KG1 (cell line): ENCODE results near the gene MYRIP.
"Not testable (repeated sequence)": the region's sequence is repeated elsewhere in the genome, so short reads cannot be mapped to it uniquely, and the experiment has no call there.

ENCODE experiments used
- DNase-seq: peaks from one replicate; lab custom pipeline; 2025; lab: John Stamatoyannopoulos, UW

Gene MYRIP

DNA sequence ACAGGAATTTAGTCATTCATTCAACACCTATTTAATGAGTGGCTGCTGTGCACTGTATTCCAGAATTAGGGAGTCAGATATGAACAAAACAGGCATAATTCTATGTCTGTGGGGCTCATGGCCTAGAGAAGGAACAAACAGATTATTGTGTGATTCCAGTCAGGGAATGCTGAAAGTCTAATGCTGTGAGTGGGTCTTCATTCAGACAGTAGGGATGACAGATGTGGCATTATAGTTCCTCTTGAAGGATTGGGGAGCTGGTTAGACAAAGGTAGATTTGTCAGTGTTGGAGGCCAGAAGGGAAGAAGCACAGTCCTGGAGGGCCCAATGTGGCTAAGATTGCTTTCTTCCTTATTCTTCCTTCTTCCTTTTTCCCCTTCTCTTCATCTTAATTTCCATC is 273.7 kb downstream of the MYRIP start:
- DNase-seq, result no peak

DNA sequence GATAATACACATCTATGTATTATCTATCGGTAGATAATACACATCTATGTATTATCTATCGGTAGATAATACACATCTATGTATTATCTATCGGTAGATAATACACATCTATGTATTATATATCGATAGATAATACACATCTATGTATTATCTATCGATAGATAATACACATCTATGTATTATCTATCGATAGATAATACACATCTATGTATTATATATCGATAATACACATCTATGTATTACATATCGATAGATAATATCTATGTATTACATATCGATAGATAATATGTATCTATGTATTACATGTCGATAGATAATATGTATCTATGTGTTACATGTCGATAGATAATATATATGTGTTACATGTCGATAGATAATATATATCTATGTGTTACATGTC is 275.0 kb downstream of the MYRIP start:
- not testable (repeated sequence) for DNase-seq

DNA sequence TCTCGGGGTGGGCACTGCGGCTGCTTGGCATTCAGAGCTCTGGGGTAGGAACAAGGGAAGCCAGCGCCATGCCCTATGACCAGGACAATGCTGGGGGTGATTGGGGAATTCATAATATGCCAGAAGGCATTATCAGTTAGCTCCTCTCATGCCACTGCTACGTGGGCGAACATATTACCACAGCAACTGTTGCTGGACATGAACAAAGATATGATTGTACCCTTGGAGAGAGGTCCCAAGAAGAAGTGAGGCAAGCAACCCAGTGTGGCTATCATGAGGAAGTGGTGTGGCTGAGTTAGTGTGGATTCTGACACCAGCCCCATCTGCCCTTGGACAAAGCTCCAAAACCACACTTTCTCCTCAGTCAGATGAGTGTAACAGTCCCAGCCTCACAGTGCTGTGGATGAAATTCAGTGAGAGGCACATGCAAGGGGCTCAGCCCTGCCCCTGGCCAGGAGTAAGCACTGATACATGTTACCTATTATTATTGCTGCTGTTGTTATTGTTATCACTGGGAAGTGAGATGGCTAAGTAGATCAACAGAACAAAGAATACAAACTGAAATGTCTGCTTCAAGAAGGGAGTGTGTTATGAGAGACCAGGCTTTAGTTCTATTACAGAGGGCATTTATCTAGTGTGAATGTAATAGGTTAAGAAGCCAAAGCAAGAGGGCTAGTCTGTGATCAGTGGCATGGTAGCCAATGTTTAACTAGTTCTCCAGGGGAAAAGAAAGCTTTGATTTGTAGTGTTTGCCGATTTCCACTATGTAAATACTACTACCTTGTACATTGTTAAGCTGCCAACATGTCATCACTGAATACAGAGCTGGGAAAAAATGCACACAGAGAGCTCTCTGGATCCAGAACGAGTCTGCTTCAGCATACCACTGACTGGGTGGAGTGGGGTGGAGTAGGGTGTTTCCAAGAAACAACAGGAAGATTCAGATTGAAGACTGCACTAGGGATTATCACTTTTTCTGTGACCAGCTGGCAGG is 277.8 kb downstream of the MYRIP start:
- DNase-seq, result no peak

DNA sequence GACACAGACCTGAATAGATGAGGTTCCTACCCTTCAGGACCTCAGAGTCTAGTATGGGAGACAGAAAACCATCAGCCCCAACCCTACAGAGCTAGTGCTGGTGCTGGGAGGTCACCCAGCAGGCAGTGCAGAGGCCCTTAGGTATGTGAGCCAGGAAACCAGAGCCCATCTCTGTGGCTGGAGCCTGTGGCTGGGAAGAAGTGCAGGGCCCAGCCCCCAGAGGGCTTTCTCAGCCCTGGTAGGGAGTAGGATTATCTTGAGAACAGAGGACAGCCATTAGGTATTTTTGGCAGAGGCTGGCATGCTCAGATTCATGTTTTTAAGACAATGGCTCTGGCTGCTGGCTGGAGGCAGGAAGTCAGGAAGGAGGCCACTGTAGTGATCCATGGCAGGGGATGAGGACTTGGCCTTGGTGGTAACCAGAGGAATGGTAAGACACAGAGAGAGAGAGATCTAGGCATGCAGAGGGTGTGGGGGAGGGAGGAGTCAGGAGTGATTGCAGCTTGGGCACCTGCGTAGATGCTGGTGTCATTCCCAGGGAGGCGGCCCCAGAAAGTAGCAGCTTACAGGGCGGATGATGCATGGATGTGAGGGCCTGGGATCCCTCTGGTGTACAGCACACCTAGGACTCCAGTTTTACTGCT is 279.2 kb downstream of the MYRIP start:
- no peak for DNase-seq

DNA sequence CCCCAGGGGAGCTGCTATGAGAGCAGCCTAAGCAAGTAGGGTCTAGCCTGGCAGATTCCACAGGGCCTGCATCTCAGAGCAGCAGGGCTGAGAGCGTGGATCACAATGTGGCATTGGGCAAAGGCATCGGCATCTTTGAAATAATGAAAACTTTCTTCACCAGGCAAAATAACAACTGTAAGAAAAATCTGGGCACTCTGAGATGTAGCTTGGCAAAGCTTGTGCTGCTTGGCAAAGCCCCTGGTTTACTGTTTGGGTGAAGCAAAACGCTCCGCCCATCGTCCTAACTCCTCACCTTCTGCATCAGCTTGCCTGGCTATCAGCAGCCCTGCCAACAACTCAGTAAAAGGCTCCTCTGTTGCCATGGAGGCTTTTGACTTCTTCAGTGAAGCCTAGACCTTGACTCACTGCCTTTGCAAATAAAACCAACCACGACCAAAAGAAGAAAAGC is 287.3 kb downstream of the MYRIP start:
- no peak for DNase-seq

DNA sequence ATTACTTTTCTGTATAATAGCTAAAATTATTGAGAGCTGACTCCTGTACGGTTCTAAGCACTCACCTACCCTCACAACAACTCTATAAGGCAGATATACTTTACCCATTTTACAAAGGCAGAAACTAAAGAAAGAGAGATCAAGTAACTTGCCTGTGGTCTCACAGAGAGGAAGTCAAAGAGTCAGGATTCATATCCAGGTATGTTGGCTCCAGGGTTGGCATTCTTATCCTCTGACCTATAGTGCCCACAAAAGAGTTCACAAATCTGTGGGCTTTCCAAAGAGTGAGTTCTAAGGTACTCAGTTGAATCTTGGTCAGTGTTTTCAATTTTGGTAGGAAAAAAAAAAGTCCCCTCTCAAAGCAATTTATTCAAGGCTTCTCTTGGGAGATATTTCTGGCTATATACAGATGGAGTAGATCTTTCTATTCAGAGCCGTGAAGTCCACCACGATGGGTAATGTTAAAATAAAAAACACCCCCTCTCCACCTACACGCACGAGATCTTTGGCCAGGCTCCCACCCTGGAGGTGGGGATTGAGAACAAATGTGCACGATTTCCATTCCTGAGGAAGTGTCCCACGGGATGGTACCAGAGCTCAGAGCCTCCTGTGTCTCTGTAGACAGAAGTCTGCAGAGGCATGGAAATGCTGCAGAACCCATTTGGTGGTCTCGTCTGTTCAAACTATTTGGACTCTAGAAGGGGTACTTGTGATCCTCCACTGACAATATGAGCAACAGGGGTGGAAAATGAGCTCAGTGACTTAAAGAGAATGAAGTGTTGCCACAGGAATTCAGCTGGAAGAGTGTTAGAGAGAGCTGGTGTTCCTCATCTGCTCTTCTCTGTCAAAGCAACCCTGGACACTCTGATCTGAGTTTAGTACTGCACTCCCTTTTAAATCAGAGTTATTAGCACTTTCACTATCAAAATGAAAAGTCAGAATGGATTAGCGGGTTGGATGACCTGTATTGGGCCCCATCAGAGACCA is 288.0 kb downstream of the MYRIP start:
- DNase-seq, result no peak

DNA sequence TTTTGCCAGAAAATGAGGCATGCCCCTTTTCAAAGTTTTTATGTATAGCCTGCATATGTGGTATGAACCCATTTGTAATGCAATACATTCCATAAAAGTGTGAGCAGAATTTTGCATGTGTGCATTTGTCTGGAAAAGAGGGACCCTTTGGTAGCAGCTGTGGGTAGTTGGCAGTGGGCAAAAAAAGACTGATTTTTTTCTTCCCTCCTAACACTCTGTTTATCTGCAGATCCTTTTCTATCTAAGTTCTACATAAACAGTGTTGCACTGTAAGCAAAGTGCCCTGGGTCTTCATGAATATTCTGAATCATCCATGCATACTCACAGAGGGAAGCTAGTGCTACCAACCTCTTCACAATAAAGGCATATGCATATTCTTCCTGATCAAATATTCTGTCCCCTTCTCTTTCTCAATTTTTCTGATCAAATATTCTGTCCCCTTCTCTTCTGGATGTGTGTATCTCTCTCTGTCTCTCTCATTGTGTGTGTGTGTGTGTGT is 288.9 kb downstream of the MYRIP start:
- no peak for DNase-seq

DNA sequence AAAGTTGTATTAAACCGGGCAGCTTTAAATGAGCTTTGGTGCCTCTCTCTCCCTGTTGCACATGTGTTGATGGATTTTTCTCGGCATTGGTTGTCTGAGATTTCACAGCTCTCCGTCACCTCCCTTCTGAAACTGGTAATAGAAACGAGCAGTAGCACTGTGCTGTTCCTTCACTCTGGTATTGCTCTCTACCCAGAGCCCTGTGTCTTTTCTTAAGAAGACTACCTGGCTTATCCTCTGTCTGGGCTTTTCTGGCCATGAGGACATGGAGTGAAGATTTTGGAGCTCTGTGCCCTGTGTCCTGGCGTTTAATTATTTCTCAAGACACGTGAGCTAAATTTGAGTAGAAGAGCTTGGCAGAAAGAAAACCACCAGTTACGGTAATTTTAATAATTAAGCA is 290.5 kb downstream of the MYRIP start:
- no peak for DNase-seq

DNA sequence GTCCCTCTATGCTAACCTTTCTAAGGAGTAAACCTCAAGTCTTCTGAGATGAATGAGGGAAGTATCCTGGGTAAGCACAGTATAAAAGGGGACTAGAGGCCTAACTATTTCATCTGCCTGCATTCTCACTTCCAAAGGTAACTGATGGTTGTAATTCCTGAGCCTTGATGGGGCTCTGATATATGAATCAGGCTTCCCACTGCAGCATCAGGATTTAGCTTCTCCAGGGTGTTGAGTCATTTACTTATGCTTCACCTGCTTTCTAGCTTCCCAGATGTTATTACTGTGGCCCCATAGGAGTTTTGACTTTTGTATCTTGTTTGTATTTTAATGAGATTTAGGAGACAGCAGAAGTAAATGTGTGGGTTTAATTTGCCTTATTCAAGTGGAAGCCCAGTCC is 292.8 kb downstream of the MYRIP start:
- no peak for DNase-seq

DNA sequence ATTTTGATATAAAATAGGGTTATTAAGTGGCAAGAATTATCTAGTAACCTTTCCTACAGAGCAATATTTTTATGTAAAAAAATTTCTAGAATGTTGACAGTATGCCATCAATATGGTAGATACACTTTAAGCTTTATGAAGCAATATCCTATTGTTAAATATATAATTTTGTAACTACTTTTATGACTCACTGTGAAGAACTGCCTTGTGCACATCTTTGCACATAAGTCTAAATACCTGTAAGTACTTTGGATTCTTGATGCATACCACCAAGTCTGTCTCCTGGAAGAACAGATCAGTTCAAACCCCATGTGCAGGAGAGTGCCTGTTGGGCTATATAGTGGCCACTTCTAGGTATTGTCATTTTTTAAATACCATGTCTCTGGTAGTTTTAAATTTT is 294.4 kb downstream of the MYRIP start:
- no peak for DNase-seq

DNA sequence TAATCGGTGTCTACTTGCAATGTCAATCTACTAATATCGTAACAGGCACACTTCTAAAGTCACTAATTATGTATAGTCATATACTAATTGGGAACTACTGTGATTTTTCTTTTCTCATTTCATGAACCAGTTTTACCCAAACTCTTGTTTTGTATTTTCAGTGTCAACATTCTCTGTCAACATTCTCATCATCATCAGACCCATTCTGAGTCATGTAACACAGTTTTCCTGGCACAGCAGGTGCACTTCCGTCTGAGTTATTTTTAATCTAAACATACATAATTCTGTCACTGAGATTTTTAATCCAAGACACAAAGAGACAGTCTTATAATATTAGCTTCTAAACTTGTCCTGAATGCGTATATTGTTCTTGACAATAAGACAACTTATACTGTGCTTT is 295.0 kb downstream of the MYRIP start:
- no peak for DNase-seq

DNA sequence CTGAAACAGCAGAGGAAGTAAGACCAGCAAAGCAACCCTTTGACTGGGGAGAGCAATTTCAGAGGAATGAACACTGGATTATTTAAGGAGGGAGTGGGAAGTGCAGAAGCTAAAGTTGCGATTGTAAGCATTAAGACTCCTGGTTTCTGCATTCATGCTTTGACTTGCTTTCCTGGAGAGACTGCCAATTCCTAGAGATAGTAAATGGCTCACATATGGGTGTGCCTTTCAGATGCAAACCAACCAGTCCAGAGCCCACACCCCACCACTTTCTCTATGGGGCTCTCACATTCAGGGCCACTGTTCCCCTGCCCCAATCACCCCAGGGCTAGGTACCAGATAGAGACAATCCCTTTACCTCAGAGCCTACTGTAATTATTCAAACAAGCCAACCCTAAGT is 299.2 kb downstream of the MYRIP start:
- DNase-seq, result no peak

DNA sequence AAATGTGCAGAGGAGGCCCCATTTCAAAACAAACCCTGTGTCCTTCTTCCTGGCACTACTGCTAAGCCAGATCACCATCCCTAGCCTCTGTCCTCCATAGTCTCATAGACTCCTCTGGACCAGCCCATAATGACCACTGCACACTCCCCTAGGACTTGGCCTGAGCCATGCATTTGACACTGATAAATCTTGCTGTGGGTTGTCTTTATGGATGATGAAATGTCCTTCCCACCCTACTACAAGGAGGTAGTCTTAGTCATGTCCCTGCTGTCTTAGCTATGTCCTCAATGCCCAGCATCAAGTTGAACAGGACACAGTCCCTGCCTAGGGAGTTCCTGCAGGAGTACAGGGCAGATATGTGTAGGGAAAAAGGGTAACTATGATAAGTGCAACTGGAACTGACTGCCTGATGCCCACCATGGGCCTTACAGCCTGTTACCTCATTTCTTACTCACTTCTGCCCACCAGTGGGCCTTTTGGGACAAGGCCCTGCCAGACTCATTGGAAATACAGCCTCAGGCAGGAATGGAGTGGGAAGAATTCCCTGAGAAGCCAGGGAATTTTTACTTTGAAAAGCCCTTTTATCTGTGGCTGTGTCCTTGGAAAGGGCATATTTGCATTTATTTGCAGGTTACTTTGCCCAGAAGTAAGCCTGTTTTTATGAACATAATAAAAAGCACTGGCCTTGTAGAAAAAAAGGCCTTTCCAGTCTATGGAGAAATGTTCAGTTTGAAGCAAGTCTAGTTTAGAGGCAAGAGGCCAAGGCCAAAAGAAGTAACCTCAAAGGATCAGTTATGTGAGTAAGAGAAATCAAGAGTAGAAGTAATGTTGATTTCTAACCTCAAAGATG is 300.5 kb downstream of the MYRIP start:
- DNase-seq, result no peak

DNA sequence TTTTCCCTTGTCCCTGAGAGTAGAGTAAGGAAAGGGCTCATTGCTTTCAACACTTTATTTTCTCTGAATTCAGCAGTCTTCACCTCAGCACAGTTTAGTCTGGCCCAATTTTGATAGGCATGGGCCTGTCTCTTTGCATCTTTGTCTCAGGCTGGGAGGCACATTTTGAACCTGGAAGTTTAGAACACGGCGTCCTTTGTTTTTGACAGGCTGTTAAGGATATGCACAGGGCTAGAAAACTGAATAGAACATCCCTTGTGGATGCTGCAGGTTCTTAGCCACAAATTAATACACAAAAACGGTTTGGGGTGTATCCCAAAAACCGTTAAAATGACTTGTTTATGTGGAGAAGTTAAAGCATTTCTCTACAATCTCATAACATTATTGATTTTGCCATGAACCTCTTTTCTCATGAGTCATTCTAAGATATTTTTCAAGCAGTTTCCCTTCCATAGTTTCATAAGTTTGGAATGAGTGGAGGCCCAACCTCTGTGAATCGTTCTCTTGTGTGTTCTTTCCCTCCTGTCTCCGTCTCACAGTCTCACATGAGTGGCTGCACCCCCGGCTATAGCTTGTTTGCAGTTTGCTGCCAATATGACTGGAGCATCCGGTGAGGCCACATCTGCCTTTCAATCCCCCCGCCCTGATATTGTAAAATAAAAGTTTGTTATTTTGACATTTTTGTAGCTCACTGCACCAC is 307.2 kb downstream of the MYRIP start:
- DNase-seq, result no peak

DNA sequence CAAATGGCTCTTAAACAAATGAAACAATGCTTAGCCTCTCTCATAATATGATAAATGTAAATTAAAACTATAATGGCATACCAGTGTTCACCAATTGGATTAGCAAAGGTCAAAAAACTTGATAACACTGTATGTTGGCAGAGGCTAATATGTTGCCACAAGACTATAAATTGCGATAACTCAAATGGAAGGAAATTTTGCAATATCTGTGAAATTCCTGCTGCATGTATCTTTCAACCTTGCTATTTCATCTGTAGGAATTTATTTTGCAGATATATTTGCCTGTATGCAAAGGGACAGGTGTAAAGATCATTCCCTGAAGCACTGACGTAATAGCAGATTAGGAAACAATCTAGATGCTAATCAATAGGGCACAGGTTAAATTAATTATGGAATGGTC is 308.7 kb downstream of the MYRIP start:
- DNase-seq, result no peak

DNA sequence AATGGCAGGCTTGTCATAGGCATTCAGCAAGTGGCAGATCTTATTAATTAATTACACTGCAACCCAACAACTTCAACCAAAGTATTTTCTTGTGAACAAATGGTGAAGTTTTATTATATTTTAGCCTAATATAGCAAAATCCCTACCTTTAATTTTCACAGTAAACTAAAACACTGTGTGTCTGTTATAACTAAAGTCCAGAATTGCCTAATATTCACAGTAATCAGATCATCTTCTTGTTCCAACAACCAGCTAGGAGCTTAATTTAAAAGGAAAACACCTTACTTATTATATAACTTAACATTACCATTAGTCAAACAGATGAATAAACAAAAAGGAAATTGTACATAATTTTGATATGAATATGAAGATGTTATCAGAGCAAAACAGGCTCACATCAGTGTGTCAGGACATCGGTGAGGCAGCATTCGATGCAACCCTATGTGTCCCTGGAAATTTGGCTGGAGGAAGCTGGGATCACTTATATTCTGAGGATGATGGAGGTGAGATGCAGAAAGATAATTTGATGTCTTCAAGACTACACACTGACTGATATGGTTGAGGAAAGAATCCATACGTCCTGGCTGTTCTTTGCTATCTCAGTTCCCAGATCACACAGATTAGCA is 310.8 kb downstream of the MYRIP start:
- no peak for DNase-seq

DNA sequence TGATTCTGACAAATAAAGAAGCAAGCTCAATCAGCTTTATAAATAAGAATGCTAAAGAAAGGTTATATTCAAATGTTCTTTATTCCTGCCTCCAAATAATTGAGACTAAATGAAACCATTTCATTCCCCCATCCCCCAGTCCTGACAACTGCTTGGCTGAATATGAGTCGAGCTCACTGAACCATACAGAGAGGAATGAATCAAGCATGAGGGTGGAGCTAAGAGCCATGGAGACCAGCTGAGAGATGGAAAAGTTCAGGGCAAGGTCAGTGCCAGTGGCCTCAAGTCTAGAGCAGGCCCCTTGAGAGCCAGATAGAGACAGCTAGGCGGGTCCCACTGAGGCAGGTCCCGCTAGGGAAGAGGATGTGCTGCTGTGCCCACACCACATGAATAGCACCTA is 311.4 kb downstream of the MYRIP start:
- no peak for DNase-seq

DNA sequence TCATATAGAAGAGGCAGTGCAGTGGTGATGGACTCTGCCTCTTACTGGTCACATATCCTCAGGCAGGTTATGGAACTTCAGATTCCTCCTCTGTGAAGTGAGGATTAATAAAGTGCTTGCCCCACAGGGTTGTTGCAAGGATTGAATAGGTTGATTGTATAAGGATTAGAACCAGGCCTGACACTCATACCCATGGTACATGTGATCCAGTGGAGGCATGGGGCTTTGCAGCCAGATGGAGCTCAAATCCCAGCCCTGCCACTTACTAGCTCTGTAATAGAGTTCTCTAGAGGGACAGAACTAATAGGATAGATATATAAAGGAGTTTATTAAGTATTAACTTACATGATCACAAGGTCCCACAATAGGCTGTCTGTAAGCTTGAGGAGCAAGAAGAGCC is 315.5 kb downstream of the MYRIP start:
- no peak for DNase-seq

DNA sequence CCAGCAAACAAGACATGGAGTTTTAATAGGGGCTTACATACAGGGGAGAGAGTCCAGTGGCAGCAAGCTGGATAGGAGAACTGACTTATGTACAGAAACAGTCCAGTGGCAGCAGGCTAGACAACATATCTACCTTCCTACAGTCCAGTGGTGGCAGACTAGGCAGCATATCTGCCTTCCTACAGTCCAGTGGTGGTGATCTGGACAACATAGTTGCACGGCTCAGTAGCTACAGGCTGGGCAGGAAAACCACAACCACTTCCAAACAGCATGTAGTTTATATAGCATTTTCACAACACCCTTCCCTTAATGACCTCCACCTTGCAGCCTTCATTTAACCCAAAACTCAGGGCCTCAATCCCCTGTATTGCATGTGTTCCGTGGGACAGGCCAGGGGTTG is 318.8 kb downstream of the MYRIP start:
- DNase-seq, result no peak

DNA sequence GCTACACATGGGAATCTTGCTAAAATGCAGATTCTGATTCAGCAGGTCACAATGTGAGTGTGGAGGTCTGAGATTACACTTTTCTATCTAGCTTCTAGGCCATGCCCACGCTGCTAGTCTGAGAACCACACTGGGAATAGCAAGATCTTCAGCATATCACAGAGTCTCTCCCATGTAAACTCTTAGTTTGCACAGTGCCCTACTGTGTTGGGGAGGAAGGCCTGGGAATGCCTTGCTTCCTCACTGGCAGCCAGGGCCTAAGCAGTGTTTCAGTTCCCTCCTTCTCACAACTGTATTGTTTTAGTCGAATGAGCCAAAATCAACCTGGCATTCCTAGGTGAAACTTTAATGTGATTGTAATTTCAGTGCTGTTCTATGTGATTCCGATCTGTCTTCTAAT is 320.1 kb downstream of the MYRIP start:
- no peak for DNase-seq
